ENCODE data around the gene MAP2K5.

Gene MAP2K5

DNA sequence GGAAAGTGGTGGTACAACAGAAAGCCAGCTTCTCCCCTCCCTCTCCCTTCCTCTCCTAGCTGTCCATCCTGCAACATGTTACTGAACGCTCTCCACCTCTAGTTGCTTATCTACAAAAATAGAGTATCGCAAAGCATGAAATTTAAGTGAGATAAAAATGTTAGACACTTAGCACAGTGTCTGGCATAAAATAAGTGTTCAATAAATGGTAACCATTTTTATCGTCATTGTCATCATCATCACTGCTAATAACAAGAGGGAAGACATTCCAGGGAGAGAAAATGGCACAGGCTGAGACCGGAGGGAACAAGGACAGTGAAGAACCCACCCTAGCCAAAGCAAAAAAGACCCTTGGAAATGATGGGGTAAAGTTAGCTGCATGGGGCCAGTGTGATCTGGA lies 244.1 kb downstream of the MAP2K5 start:
- TF ChIP-seq, protein P1, sequence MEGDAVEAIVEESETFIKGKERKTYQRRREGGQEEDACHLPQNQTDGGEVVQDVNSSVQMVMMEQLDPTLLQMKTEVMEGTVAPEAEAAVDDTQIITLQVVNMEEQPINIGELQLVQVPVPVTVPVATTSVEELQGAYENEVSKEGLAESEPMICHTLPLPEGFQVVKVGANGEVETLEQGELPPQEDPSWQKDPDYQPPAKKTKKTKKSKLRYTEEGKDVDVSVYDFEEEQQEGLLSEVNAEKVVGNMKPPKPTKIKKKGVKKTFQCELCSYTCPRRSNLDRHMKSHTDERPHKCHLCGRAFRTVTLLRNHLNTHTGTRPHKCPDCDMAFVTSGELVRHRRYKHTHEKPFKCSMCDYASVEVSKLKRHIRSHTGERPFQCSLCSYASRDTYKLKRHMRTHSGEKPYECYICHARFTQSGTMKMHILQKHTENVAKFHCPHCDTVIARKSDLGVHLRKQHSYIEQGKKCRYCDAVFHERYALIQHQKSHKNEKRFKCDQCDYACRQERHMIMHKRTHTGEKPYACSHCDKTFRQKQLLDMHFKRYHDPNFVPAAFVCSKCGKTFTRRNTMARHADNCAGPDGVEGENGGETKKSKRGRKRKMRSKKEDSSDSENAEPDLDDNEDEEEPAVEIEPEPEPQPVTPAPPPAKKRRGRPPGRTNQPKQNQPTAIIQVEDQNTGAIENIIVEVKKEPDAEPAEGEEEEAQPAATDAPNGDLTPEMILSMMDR (IDR thresholded peaks at IDR 0.05; ENCODE audit: borderline replicate concordance, insufficient read depth, low read depth, low read length), result no peak
- no peak overlapping the region for H3K4me3 ChIP-seq (ENCODE audit: low read depth, low read length)

DNA sequence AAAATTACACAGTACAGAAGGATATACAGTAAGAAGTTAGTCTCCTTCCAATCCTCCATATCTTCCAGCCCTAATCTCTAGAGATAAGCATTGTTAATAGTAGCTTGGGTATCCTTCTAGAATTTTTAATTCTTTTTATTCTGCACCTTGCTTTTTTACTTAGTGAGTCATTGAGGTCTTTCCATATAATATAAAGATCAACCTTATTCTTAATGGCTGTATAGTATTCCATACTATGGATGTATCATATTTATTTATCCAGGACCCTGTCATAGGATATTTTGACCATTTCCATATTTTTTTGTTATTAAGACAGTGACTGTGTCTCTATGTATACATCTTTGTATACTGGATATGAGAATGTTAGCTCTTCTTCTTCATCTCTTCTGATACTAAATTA lies 246.5 kb downstream of the MAP2K5 start:
- TF ChIP-seq, protein P1 (IDR thresholded peaks at IDR 0.05; ENCODE audit: borderline replicate concordance, insufficient read depth, low read depth, low read length), result no peak
- H3K4me3 ChIP-seq (ENCODE audit: low read depth, low read length), result no peak overlapping the region

DNA sequence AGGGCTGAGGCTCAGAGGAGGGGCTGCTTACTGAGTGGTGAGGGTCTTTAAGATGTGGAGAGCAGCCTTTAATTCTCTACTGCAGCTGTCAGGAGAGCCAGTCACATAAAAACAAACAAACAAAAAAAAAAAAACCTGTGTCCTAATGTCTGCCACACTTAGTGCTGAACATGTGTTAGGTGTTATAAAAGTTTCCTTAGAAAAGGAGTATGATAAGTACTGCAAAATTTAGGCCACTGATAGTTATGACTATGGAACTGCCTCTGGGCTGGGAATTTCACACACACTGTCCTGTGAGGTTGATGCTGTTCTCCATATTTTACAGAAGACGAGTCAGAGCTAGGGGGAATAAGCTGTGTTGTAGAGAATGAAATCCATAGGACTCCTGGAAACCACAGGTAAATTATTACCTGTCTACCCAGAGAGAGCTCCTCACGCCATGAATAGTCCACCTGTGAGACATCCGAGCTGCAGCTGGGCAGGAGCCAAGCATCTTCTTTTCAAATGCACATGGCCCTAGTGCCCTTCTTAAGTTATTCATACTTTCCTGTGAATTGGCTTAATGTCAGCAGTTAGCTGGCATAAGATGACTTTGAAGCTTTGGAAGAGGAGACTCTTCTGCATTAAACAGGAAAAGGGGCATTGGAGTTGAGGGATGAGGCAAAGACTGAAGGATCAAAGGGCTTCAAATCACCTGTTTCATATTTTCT lies 248.3 kb downstream of the MAP2K5 start:
- TF ChIP-seq, protein P1 (IDR thresholded peaks at IDR 0.05; ENCODE audit: borderline replicate concordance, insufficient read depth, low read depth, low read length), result no peak
- no peak overlapping the region for H3K4me3 ChIP-seq (ENCODE audit: low read depth, low read length)

DNA sequence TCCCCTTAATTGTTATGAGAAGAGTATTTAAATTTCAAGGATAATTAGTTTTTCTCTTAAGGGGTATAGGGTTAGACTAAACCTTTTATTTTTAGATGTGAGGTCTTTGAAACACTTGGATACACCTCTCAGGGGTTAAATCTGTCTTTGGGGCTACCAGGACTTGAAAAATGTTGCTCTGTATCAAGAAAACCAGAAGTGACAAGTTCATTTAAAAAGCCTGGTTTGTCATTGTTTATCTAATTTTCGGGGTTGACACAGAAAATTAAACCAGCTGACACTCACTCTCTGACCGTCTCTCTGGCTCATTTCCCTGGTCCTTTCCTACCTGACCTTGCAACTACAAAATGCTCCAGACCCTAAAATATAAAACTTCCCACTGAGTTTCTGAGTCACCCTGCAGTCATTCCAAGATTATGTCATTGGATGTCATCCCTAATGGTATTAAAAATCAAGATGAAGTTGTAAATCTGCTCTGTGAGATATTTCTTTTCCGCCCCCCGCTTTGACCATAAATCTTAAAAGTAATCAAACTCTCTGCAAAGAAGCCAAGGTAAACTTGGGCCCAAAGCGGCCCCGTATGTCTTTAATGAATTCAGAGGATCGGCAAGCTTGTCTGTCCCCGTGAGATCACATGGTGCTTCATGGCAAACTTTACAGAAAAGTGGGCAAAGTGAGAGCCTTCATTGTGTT lies 249.9 kb downstream of the MAP2K5 start:
- TF ChIP-seq, protein P1 (IDR thresholded peaks at IDR 0.05; ENCODE audit: borderline replicate concordance, insufficient read depth, low read depth, low read length), result no peak
- H3K4me3 ChIP-seq (ENCODE audit: low read depth, low read length), result no peak overlapping the region

DNA sequence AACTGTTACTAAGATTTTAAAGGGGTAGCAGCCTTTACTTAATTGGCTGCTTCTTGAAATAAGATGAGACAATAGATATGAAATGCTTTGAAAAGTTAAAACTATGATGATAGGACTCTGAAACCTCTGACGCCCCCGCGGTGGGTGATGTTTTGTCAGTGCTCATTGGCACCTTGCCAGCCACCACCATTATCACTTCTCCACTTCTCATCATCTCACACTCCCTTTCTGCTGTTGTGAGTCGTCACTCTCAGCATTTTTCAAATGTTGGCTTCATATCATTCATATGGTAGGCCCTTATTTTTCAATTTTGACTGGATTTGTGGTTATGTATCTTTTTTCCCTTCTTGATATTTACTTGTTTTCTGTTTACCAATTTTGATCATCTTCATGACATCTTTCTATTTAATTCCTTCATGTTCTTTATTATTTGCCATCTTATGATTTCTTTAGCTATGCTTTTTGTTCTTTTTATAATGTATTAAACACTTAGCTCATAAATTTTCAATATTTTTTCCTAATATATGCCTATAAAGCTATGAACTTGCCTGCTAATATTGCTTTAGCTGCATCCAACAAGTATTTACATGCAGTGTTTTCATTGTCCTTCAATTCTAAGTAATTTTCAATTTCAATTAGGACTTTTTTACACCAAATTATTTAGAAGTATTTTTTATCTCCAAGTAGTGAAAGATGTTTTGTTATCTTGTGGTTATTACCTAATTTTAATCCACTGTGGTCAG lies 252.5 kb downstream of the MAP2K5 start:
- TF ChIP-seq, protein P1 (IDR thresholded peaks at IDR 0.05; ENCODE audit: borderline replicate concordance, insufficient read depth, low read depth, low read length), result no peak
- no peak overlapping the region for H3K4me3 ChIP-seq (ENCODE audit: low read depth, low read length)

DNA sequence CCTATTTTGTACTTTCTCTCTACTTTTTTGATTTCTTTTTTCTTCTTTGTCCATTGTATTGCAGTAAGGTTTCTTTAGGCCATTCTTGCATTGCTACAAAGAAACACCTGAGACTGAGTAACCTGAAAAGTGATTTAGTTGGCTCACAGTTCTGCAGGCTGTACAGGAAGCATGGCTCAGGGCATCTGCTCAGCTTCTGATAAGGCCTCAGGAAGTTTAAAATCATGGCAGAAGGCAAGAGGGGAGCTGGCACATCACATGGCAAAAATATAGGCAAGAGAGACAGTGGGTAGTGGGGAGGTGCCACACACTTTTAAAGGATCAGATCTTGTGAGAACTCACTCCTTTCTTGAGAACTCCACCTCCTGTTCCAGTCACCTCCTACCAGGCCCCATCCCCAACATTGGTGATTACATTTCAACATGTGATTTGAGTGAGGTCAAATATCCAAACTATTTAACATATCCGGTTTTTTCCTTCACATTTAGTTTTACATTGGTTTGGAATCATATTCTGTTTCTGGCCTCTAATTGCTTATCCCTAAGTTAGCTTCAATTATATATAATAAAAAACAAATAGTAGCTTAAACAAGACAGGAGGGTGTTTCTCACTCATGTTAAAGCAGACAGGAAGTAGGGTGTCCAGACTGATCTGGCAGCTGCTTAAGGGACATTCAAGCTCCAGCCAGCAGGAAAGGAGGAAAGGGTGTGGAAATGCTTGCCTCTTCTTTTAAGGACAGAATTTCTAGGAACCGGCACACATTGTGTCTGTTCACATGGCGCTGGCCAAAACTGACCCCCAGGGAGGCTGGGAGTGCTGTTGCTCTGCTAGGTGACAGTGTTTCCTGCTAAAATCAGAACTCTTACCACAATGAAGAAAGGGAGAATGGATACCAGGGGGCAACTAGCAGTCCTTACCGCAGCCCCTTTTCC lies 254.0 kb downstream of the MAP2K5 start:
- no peak overlapping the region for H3K4me3 ChIP-seq (ENCODE audit: low read depth, low read length)
- TF ChIP-seq, protein P1 (IDR thresholded peaks at IDR 0.05; ENCODE audit: borderline replicate concordance, insufficient read depth, low read depth, low read length), result no peak

Measured in GM12875 (cell line).